ENCODE results near the gene SNRNP48. TPM values are rescaled to one million over a fixed set of nuclear protein-coding genes. Genes with fewer than 3 reads are reported as not detected.

The SNRNP48 gene
- polyA plus RNA-seq, 2 donors = 3.2 to 3.5 TPM

DNA sequence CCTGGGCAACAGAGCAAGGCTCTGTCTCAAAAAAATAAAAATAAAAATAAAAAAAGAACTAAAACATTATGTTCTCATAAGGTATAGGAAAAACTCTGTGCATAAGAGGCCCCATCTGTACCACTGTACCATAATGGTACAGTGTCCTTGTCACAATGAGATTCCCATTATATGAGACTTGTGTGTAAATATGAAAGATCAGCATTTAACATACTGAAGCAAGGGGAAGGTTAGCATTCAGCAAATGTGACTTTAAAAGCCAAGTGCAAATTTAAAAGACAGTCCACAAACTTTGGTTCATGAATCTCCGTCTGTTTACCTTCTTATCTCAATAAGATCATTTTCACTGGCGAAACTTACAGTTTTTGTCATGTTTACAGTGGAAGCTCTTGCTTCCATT lies 32.3 kb upstream of the SNRNP48 start:
- no peak overlapping the region for H3K4me3 ChIP-seq (ENCODE audit: low read depth in 1 of 2, low read length in 2 of 2)
- H3K27me3 ChIP-seq (ENCODE audit: control insufficient read depth in 1 of 2, insufficient read depth in 2 of 2, low read length in 2 of 2) = no peaks in the 10 kb centered on the region
- no peak overlapping the region for H3K27ac ChIP-seq (ENCODE audit: low read depth in 2 of 2, low read length in 1 of 2)
- peaks cover 0 to 12% of the 10 kb centered on the region in 2 donors for H3K4me1 ChIP-seq (ENCODE audit: control insufficient read depth in 2 of 2, insufficient read depth in 2 of 2, low read length in 1 of 2)
- no peaks in the 10 kb centered on the region for H3K9me3 ChIP-seq (ENCODE audit: control insufficient read depth in 2 of 2, insufficient read depth in 1 of 2, low read depth in 1 of 2, low read length in 1 of 2)
- peaks cover 3 to 16% of the 10 kb centered on the region in 2 donors for H3K36me3 ChIP-seq (ENCODE audit: control insufficient read depth in 2 of 2, insufficient read depth in 2 of 2, low read length in 1 of 2)
- 84 to 89% methylated on average over 2 of the region's 2 CpGs for WGBS, 2 donors

DNA sequence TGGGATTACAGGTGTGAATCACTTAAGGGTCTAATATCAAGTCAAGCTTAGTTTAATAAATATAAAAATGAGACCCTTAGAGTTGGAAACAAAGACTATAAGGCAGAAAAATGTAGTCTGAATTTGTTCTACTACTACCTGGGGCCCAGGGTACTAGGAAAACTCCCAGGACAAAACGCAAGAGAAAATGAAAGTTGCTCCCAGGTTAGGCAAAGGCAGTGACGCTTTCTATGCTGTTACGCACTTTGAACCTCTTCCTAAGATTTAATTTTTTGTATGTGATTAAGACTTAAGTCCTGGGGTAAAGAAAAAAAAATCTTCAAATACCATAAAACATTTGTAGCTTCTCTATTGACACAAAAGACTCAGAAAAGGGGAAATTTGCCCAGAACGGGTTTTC lies 31.2 kb upstream of the SNRNP48 start:
- Histone ChIP-seq H3K9me3 (ENCODE audit: control insufficient read depth in 2 of 2, insufficient read depth in 1 of 2, low read depth in 1 of 2, low read length in 1 of 2) (no peaks in the 10 kb centered on the region), H3K27ac (ENCODE audit: low read depth in 2 of 2, low read length in 1 of 2) (peak overlapping the region in 1 of 2 donors; percentile 36), H3K4me1 (ENCODE audit: control insufficient read depth in 2 of 2, insufficient read depth in 2 of 2, low read length in 1 of 2) (peaks cover 0 to 10% of the 10 kb centered on the region in 2 donors), H3K4me3 (ENCODE audit: low read depth in 1 of 2, low read length in 2 of 2) (no peak overlapping the region), H3K27me3 (ENCODE audit: control insufficient read depth in 1 of 2, insufficient read depth in 2 of 2, low read length in 2 of 2) (no peaks in the 10 kb centered on the region), H3K36me3 (ENCODE audit: control insufficient read depth in 2 of 2, insufficient read depth in 2 of 2, low read length in 1 of 2) (peaks cover 3 to 16% of the 10 kb centered on the region in 2 donors)
- 80 to 83% methylated on average over 4 of the region's 4 CpGs for WGBS, 2 donors

DNA sequence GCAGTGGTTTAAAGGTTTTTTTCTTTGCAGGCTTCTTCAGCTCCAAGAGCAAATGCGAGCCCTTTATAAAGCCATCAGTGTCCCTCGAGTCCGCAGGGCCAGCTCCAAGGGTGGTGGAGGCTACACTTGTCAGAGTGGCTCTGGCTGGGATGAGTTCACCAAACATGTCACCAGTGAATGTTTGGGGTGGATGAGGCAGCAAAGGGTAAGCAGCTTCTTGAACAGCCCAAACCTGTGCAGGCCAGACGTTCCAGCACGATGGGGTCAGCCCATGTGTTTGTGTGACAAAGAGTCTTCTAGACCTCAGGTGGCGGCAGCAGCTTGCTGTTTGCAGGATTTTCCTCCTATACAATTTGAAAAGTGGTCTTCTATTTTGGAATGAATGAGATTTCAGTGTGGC lies 30.8 kb upstream of the SNRNP48 start:
- 77 to 78% methylated on average over 6 of the region's 6 CpGs for WGBS, 2 donors
- Histone ChIP-seq H3K27ac (ENCODE audit: low read depth in 2 of 2, low read length in 1 of 2) (peak overlapping the region; percentile 36 to 74), H3K4me1 (ENCODE audit: control insufficient read depth in 2 of 2, insufficient read depth in 2 of 2, low read length in 1 of 2) (peaks cover 0 to 10% of the 10 kb centered on the region in 2 donors), H3K36me3 (ENCODE audit: control insufficient read depth in 2 of 2, insufficient read depth in 2 of 2, low read length in 1 of 2) (peaks cover 3 to 16% of the 10 kb centered on the region in 2 donors), H3K27me3 (ENCODE audit: control insufficient read depth in 1 of 2, insufficient read depth in 2 of 2, low read length in 2 of 2) (no peaks in the 10 kb centered on the region), H3K4me3 (ENCODE audit: low read depth in 1 of 2, low read length in 2 of 2) (no peak overlapping the region), H3K9me3 (ENCODE audit: control insufficient read depth in 2 of 2, insufficient read depth in 1 of 2, low read depth in 1 of 2, low read length in 1 of 2) (no peaks in the 10 kb centered on the region)

DNA sequence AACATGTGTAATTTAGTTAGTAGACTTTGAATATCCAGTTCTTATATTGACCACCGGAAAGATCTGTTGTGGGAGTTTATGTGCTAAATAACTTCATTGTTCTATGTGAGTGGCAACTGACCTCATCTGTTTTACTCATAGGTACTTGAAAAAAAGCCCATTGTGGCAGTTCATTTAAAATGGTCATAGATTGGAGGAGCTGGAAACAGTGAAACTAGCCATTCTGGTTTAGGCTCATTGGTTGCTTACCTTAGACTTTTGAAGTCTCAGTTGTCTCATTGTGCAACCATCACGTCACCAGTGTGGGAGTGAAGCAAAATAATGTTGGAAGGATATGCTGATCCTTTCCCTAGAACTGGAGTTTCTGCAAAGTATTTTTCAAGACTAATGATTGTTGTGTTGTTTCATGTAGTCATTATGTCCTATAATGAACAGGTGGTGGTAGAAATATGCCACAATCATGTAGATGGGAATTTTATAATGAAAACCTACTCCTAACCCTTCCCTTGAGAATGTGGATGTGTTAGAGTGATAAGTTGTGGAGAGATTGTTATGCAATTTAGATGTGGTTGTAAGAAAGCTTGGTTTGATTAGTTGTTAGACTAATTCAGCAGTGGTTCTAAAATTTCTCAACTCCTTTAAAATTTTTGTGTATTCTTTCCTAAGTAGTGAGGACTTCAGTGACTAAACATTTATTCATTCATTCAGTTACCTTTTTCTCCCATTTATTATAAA lies 30.2 kb upstream of the SNRNP48 start:
- peaks cover 0 to 7% of the 10 kb centered on the region in 2 donors for H3K4me1 ChIP-seq (ENCODE audit: control insufficient read depth in 2 of 2, insufficient read depth in 2 of 2, low read length in 1 of 2)
- peaks cover 3 to 16% of the 10 kb centered on the region in 2 donors for H3K36me3 ChIP-seq (ENCODE audit: control insufficient read depth in 2 of 2, insufficient read depth in 2 of 2, low read length in 1 of 2)
- H3K9me3 ChIP-seq (ENCODE audit: control insufficient read depth in 2 of 2, insufficient read depth in 1 of 2, low read depth in 1 of 2, low read length in 1 of 2) = no peaks in the 10 kb centered on the region
- WGBS, 2 donors = 42 to 51% methylated on average over 2 of the region's 2 CpGs
- no peaks in the 10 kb centered on the region for H3K27me3 ChIP-seq (ENCODE audit: control insufficient read depth in 1 of 2, insufficient read depth in 2 of 2, low read length in 2 of 2)
- no peak overlapping the region for H3K27ac ChIP-seq (ENCODE audit: low read depth in 2 of 2, low read length in 1 of 2)
- H3K4me3 ChIP-seq (ENCODE audit: low read depth in 1 of 2, low read length in 2 of 2) = no peak overlapping the region

DNA sequence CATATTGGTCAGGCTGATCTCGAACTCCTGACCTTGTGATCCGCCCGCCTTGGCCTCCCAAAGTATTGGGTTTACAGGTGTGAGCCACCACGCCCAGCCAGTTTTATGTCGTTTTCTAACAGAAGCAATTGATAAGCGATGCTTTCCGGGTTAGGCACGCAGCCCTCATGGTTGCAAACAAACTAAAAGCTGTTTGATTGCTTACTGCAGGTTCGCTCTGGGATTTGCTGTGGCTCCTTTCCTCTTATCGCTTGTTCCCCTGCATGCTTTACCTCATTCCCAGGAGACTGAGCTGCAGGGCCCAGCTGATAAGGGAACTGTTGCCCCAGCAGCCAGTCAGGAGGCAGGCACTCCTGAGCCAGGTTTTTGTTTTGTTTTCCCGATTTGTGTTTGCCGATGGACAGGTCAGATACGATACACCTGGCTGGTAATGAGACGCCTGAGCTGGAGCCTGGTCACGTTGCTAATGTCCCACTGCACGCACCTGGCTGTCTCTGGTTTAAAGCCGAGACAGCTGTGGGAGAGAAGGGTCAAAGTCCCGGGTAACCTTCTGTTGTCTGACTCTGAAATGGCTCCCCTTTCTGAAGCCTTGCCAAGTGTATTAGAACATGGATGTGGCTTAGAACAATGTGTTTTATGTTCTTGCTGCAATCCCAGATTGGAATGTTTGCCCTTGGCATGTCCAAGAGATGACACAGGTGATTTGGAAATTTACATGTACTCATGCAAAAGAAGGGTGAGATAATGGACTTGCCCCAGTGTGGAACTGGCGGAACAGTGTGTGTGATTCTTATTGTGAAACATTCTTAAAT lies 28.6 kb upstream of the SNRNP48 start:
- Histone ChIP-seq H3K4me1 (ENCODE audit: control insufficient read depth in 2 of 2, insufficient read depth in 2 of 2, low read length in 1 of 2) (peaks cover 0 to 5% of the 10 kb centered on the region in 2 donors), H3K4me3 (ENCODE audit: low read depth in 1 of 2, low read length in 2 of 2) (no peak overlapping the region), H3K27ac (ENCODE audit: low read depth in 2 of 2, low read length in 1 of 2) (peak overlapping the region; percentile 47 to 54), H3K9me3 (ENCODE audit: control insufficient read depth in 2 of 2, insufficient read depth in 1 of 2, low read depth in 1 of 2, low read length in 1 of 2) (no peaks in the 10 kb centered on the region), H3K27me3 (ENCODE audit: control insufficient read depth in 1 of 2, insufficient read depth in 2 of 2, low read length in 2 of 2) (no peaks in the 10 kb centered on the region), H3K36me3 (ENCODE audit: control insufficient read depth in 2 of 2, insufficient read depth in 2 of 2, low read length in 1 of 2) (peaks cover 9 to 20% of the 10 kb centered on the region in 2 donors)
- WGBS, 2 donors = 58 to 66% methylated on average over 19 of the region's 19 CpGs

DNA sequence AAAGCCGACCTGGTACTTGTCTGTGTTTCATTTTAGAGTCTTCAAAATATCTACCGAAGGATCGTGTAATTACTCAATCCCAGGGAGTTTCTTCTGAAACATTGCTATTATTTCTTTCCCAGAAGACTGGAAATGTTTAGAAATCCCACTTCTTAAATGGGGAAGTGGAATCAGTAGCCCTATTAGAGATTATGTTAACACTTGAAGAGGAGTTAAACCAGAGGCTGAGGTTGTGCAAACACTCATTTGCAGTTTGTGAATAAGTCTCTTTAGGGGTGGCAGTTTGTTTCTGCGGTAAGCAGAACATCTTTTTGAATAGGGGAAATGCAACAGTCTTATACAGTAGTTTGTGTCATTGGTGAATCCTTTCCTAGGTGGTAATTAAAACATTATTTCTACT lies 27.2 kb upstream of the SNRNP48 start:
- Histone ChIP-seq H3K27ac (ENCODE audit: low read depth in 2 of 2, low read length in 1 of 2) (no peak overlapping the region), H3K9me3 (ENCODE audit: control insufficient read depth in 2 of 2, insufficient read depth in 1 of 2, low read depth in 1 of 2, low read length in 1 of 2) (no peaks in the 10 kb centered on the region), H3K4me1 (ENCODE audit: control insufficient read depth in 2 of 2, insufficient read depth in 2 of 2, low read length in 1 of 2) (peaks cover 0 to 5% of the 10 kb centered on the region in 2 donors), H3K4me3 (ENCODE audit: low read depth in 1 of 2, low read length in 2 of 2) (no peak overlapping the region), H3K36me3 (ENCODE audit: control insufficient read depth in 2 of 2, insufficient read depth in 2 of 2, low read length in 1 of 2) (peaks cover 9 to 29% of the 10 kb centered on the region in 2 donors), H3K27me3 (ENCODE audit: control insufficient read depth in 1 of 2, insufficient read depth in 2 of 2, low read length in 2 of 2) (no peaks in the 10 kb centered on the region)
- 87 to 90% methylated on average over 4 of the region's 4 CpGs for WGBS, 2 donors

DNA sequence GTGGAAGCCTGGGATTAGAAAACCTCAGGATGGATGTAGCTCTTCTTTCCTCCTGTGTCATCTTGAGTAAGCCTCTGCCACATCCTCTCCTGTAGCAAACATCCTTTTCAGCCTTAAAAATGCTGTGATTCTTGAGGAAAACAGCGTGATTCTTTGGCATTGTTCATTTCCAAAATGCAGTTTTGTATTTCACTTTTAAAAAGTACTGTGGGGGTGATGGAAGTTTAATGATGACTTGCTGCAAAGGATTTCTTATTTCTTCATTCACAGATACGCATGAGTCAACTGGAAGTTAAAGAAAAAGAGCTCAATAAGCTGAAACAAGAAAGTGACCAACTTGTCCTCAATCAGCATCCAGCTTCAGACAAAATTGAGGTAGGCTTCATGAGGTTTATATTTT lies 23.9 kb upstream of the SNRNP48 start:
- Histone ChIP-seq H3K27ac (ENCODE audit: low read depth in 2 of 2, low read length in 1 of 2) (no peak overlapping the region), H3K27me3 (ENCODE audit: control insufficient read depth in 1 of 2, insufficient read depth in 2 of 2, low read length in 2 of 2) (no peaks in the 10 kb centered on the region), H3K4me1 (ENCODE audit: control insufficient read depth in 2 of 2, insufficient read depth in 2 of 2, low read length in 1 of 2) (peaks cover 0 to 2% of the 10 kb centered on the region in 2 donors), H3K9me3 (ENCODE audit: control insufficient read depth in 2 of 2, insufficient read depth in 1 of 2, low read depth in 1 of 2, low read length in 1 of 2) (no peaks in the 10 kb centered on the region), H3K36me3 (ENCODE audit: control insufficient read depth in 2 of 2, insufficient read depth in 2 of 2, low read length in 1 of 2) (peaks cover 12 to 36% of the 10 kb centered on the region in 2 donors), H3K4me3 (ENCODE audit: low read depth in 1 of 2, low read length in 2 of 2) (no peak overlapping the region)
- WGBS, 2 donors = 93 to 94% methylated on average over 2 of the region's 2 CpGs

DNA sequence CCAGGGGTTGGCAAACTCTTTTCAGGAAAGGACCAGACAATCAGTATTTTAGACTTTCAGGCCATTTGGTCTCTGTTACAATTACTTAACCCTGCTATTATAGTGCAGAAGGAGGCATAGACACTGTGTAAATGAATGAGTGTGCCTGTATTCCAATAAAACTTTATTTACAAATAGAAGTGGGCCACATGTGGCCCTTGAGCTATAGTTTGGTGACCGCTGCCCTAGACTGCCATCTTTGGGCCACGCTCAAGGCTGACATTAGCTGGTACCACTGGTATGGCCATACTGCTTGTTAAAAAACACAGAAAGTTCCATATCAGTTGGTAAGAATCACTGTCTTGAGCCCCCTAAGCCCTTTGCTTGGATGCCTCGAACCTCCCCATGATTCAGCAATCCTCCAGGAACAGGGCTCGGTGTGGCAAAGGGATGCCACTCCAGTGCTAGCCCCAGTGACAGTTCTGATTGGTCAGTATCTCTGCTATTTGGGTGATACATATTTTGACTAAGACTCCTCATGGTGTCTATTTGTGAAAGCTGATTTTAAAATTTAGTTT lies 23.3 kb upstream of the SNRNP48 start:
- H3K4me3 ChIP-seq (ENCODE audit: low read depth in 1 of 2, low read length in 2 of 2) = no peak overlapping the region
- H3K27ac ChIP-seq (ENCODE audit: low read depth in 2 of 2, low read length in 1 of 2) = no peak overlapping the region
- peaks cover 9 to 30% of the 10 kb centered on the region in 2 donors for H3K36me3 ChIP-seq (ENCODE audit: control insufficient read depth in 2 of 2, insufficient read depth in 2 of 2, low read length in 1 of 2)
- WGBS, 2 donors = 92 to 95% methylated on average over 4 of the region's 4 CpGs
- no peaks in the 10 kb centered on the region for H3K9me3 ChIP-seq (ENCODE audit: control insufficient read depth in 2 of 2, insufficient read depth in 1 of 2, low read depth in 1 of 2, low read length in 1 of 2)
- H3K27me3 ChIP-seq (ENCODE audit: control insufficient read depth in 1 of 2, insufficient read depth in 2 of 2, low read length in 2 of 2) = no peaks in the 10 kb centered on the region
- H3K4me1 ChIP-seq (ENCODE audit: control insufficient read depth in 2 of 2, insufficient read depth in 2 of 2, low read length in 1 of 2) = no peaks in the 10 kb centered on the region

DNA sequence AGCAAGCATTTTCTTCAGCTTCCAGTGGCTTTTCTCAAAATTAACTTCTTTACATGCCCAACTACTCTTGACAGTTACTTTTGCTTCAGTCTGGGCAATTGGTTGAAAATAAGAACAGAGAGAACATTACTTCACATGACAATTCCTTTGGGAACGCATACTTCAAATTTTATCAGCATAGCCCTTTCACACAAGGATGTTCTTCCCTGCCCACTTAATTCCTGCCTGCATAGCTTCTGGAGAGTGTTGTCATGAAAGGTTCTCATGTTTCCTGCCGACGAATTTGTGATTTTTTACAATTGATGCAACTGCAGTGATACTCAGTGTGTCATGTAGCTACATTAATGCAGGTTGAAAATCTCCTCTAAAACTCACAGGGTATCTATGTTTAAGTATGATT lies 22.0 kb upstream of the SNRNP48 start:
- no peak overlapping the region for H3K4me3 ChIP-seq (ENCODE audit: low read depth in 1 of 2, low read length in 2 of 2)
- WGBS, 2 donors = 76 to 80% methylated on average over 3 of the region's 3 CpGs
- H3K27me3 ChIP-seq (ENCODE audit: control insufficient read depth in 1 of 2, insufficient read depth in 2 of 2, low read length in 2 of 2) = no peaks in the 10 kb centered on the region
- no peaks in the 10 kb centered on the region for H3K9me3 ChIP-seq (ENCODE audit: control insufficient read depth in 2 of 2, insufficient read depth in 1 of 2, low read depth in 1 of 2, low read length in 1 of 2)
- H3K27ac ChIP-seq (ENCODE audit: low read depth in 2 of 2, low read length in 1 of 2) = no peak overlapping the region
- peaks cover 9 to 36% of the 10 kb centered on the region in 2 donors for H3K36me3 ChIP-seq (ENCODE audit: control insufficient read depth in 2 of 2, insufficient read depth in 2 of 2, low read length in 1 of 2)
- no peaks in the 10 kb centered on the region for H3K4me1 ChIP-seq (ENCODE audit: control insufficient read depth in 2 of 2, insufficient read depth in 2 of 2, low read length in 1 of 2)
